Subcutaneous abdominal adipose tissue (tissue), 5 donors: ENCODE data around the gene DIP2B.
"Not testable (repeated sequence)": the region's sequence is repeated elsewhere in the genome, so short reads cannot be mapped to it uniquely, and the experiment has no call there.

Experiments used
- H3K27ac ChIP-seq: one replicate; pipeline ENCODE4 v1.7.0; 2013; ENCODE audit warnings: low read depth, mild to moderate bottlenecking, inconsistent platforms, low read length, moderate library complexity
- H3K27me3 ChIP-seq, 5 donors: one replicate each; pipeline ENCODE4 v1.7.0; 2013; ENCODE audit warnings: low read length in 5 of 5, inconsistent platforms in 1 of 5; ENCODE audit not compliant: control insufficient read depth in 5 of 5, insufficient read depth in 4 of 5
- H3K36me3 ChIP-seq, 5 donors: one replicate each; pipeline ENCODE4 v1.7.0; 2013; ENCODE audit warnings: low read length in 5 of 5; ENCODE audit not compliant: control insufficient read depth in 5 of 5, insufficient read depth in 5 of 5
- H3K4me1 ChIP-seq, 5 donors: one replicate each; pipeline ENCODE4 v1.7.0; 2013; ENCODE audit warnings: low read length in 5 of 5, mild to moderate bottlenecking in 3 of 5, moderate library complexity in 1 of 5; ENCODE audit not compliant: control insufficient read depth in 5 of 5, insufficient read depth in 5 of 5
- H3K4me3 ChIP-seq, 5 donors: one replicate each; pipeline ENCODE4 v1.7.0; 2013; ENCODE audit warnings: low read length in 5 of 5, low read depth in 1 of 5
- H3K9ac ChIP-seq, 5 donors: one replicate each; pipeline ENCODE4 v1.7.0; 2013; ENCODE audit warnings: low read length in 5 of 5, mild to moderate bottlenecking in 4 of 5, moderate library complexity in 3 of 5
- H3K9me3 ChIP-seq, 5 donors: one replicate each; pipeline ENCODE4 v1.7.0; 2013; ENCODE audit warnings: low read length in 5 of 5; ENCODE audit not compliant: control insufficient read depth in 5 of 5
- donor health status: healthy.
- donor health status: healthy.
- donor health status: healthy.
- donor health status: healthy.
- donor health status: healthy.

Gene DIP2B, protein sequence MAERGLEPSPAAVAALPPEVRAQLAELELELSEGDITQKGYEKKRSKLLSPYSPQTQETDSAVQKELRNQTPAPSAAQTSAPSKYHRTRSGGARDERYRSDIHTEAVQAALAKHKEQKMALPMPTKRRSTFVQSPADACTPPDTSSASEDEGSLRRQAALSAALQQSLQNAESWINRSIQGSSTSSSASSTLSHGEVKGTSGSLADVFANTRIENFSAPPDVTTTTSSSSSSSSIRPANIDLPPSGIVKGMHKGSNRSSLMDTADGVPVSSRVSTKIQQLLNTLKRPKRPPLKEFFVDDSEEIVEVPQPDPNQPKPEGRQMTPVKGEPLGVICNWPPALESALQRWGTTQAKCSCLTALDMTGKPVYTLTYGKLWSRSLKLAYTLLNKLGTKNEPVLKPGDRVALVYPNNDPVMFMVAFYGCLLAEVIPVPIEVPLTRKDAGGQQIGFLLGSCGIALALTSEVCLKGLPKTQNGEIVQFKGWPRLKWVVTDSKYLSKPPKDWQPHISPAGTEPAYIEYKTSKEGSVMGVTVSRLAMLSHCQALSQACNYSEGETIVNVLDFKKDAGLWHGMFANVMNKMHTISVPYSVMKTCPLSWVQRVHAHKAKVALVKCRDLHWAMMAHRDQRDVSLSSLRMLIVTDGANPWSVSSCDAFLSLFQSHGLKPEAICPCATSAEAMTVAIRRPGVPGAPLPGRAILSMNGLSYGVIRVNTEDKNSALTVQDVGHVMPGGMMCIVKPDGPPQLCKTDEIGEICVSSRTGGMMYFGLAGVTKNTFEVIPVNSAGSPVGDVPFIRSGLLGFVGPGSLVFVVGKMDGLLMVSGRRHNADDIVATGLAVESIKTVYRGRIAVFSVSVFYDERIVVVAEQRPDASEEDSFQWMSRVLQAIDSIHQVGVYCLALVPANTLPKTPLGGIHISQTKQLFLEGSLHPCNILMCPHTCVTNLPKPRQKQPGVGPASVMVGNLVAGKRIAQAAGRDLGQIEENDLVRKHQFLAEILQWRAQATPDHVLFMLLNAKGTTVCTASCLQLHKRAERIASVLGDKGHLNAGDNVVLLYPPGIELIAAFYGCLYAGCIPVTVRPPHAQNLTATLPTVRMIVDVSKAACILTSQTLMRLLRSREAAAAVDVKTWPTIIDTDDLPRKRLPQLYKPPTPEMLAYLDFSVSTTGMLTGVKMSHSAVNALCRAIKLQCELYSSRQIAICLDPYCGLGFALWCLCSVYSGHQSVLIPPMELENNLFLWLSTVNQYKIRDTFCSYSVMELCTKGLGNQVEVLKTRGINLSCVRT (N-terminal part only)

DNA sequence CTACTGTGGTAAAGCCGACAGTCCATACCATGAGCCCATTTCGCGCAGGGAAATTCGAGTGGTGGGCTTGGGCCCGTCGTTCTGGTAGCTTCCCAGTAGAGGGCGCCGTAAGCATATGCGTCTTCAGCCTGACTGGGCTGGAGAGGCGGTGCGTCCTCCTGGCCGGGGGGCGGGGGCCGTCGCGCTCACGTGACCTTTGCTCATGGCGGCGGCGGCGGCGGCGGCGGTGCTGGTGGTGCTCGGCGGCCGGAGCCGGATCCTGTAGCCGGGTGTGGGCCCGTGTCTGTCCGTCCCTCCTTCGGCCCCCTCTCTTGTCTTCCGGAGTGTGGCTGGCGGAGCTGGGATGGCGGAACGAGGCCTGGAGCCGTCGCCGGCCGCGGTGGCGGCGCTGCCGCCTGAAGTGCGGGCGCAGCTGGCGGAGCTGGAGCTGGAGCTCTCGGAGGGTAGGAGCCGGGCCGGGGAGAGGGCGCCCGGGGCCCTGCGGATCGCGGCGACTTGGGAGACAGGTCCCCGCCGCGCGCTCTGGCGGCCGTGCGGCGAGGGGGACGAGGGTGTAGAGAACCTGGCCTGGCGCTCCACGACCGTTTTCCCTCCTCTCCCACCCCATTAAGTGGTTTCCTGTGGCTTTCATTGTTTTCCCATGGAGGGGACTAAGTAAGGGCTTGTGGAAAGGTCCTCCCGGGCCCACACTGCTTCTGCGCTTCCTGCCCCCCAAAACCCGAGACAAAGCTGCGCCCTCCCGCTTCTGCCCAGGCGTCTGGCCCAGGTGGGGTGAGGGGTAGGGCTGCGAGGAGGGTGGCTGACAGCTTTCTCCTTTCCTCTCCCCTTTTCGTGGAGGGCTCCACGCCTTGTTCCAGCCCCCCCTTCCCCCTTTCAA is at the start of gene DIP2B:
DIP2B (plus strand) TSS at position 188 of the 877 bp plus-strand sequence; CDS start at position 344, 156 bp downstream.
- H3K27me3 ChIP-seq, result no peaks in the 10 kb centered on the region

DNA sequence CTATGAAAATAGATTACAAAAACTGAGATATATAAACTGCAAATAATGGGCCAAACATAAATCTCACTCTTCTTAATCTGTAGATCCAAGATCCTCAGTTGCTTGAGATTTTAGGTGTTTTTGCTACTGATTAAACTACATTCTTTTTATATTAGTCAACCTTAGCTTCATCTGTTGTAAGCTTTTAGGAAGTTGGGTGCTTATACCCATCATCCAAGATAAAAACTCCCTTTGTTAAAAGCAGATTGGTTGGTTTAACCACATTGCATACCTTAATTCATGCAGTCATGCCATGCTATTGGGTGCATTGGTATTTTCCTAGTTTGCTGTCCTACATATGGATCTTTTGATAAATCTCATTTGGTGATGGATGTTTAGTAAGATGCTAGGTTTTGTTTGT is 46.2 kb upstream of the DIP2B start:
- no peak overlapping the region for H3K27ac ChIP-seq
- H3K36me3 ChIP-seq, result peaks cover 27 to 52% (median 38%) of the 10 kb centered on the region in 5 donors
- H3K9me3 ChIP-seq, result no peaks in the 10 kb centered on the region
- H3K27me3 ChIP-seq, result no peaks in the 10 kb centered on the region
- H3K4me3 ChIP-seq, result no peak overlapping the region
- H3K4me1 ChIP-seq, result no peaks in the 10 kb centered on the region
- H3K9ac ChIP-seq, result no peak overlapping the region

More for the DNA sequence above, at the start of gene DIP2B:
- Histone ChIP-seq H3K27ac (peak within 1 kb of the TSS; percentile 96), H3K9ac (peak within 1 kb of the TSS; percentile 75 to 98 (median 95)), H3K4me3 (peak within 1 kb of the TSS; percentile 85 to 95 (median 88)), H3K4me1 (peaks cover 0 to 48% (median 34%) of the 10 kb centered on the region in 5 donors), H3K9me3 (no peaks in the 10 kb centered on the region), H3K36me3 (no peaks in the 10 kb centered on the region)

DNA sequence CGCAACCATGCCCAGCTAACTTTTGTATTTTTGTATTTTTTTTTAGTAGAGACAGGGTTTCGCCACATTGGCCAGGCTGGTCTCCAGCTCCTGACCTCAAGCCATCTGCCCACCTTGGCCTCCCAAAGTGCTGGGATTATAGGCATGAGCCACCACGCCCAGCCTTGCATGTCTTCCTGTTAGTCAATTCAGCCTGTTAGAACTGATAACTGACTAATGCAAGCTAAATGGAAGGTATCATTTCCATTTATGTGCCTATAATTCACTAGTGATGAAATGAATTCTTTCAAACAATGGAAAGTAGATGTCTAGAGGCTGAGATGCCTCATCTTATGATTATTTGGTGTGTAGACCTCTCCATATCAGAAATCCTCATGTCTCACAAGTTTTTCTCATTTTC is 37.3 kb upstream of the DIP2B start:
- H3K36me3 ChIP-seq, result peaks cover 24 to 78% (median 50%) of the 10 kb centered on the region in 5 donors
- H3K27me3 ChIP-seq, result no peaks in the 10 kb centered on the region
- H3K27ac ChIP-seq, result no peak overlapping the region

DNA sequence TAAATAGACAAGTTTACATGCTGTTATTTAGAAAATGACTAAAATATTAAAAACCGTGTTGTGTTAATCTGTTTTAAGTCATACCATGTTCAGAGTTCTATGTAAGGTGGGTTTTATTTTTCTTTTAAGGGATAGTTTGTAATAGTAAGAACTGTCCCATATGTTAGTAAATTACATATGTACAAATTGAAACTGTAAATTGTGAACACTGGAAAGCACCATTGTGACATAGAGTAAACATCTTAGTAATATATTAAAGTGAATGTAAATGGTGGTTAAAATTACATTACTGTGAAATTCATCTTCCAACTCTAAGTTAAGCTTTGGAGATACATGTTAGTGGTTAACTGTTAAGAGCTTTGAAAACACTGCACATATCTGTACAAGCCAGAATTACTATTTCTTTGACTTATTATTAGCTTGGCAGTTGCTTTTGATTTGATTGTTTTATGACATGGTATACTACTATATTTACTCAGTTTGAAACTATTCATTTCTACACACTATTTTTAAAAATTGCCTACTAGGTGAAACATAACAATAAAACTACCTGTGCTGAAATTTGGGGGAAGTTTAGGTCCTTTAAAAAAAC is 27.4 kb upstream of the DIP2B start:
- Histone ChIP-seq H3K4me3 (no peak overlapping the region), H3K4me1 (no peaks in the 10 kb centered on the region), H3K27me3 (no peaks in the 10 kb centered on the region), H3K36me3 (peaks cover 24 to 46% (median 34%) of the 10 kb centered on the region in 5 donors), H3K9ac (no peak overlapping the region), H3K9me3 (no peaks in the 10 kb centered on the region), H3K27ac (no peak overlapping the region)

More for the DNA sequence above, 37.3 kb upstream of the DIP2B start:
- H3K9ac ChIP-seq, result no peak overlapping the region
- no peak overlapping the region for H3K4me3 ChIP-seq
- H3K9me3 ChIP-seq, result no peaks in the 10 kb centered on the region
- no peaks in the 10 kb centered on the region for H3K4me1 ChIP-seq

DNA sequence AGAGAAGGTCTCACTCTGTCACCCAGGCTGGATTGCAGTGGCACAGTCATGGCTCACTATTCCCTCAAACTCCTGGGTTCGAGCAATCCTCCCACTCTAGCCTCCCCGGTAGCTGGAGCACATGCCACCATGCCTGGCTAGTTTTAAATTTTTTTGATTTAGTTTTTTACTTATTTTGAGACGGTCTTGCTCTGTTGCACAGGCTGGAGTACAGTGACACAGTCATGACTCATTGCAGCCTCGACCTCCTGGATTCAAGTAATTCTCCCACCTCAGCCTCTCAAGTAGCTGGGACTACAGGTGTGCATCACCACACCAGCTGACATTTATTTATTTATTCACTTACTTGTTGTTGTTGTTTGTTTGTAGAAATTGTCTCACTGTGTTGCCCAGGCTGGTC is 22.2 kb upstream of the DIP2B start:
- no peaks in the 10 kb centered on the region for H3K27me3 ChIP-seq
- H3K4me1 ChIP-seq, result no peaks in the 10 kb centered on the region
- H3K36me3 ChIP-seq, result peaks cover 0 to 6% (median 0%) of the 10 kb centered on the region in 5 donors
- no peaks in the 10 kb centered on the region for H3K9me3 ChIP-seq
- H3K9ac ChIP-seq, result no peak overlapping the region
- H3K4me3 ChIP-seq, result no peak overlapping the region
- no peak overlapping the region for H3K27ac ChIP-seq

DNA sequence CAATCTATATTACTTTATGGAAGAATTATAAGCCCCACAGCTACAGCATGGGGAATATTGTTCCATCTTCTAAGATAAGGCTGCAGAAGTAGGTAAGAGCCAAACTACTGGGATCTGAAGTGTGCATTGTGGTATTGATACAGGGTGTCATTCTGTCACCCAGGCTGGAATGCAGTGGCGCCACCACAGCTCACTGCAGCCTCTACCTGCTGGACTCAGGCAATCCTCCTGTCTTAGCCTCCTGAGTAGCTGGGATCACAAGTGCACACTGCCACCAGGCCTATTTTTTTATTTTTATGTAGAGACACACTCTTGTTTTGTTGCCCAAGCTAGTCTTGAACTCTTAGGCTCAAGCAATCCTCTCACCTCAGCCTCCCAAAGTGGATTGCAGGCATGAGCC is 21.3 kb upstream of the DIP2B start:
- no peaks in the 10 kb centered on the region for H3K9me3 ChIP-seq
- no peaks in the 10 kb centered on the region for H3K27me3 ChIP-seq

DNA sequence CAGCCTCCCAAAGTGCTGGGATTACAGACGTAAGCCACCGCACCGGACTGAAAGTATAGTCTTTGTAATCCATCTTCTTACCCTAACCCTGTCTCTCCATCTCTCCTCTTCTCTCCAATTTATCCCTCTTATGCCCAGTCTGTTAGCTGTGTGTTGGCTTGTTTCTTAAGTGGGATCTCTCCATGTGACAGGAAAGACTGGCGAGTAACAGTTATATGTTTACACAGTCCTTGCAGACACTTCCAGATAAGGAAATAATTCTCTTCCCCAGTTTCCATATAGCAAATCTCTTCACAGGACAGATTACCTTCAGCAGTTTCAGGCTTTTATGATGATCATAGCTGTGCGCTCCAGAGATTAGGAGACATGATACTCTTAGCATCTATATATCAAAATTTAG is 16.0 kb upstream of the DIP2B start:
- no peaks in the 10 kb centered on the region for H3K4me1 ChIP-seq
- peaks cover 0 to 2% (median 0%) of the 10 kb centered on the region in 5 donors for H3K9me3 ChIP-seq
- H3K36me3 ChIP-seq, result no peaks in the 10 kb centered on the region
- no peak overlapping the region for H3K4me3 ChIP-seq
- H3K27me3 ChIP-seq, result no peaks in the 10 kb centered on the region
- no peak overlapping the region for H3K9ac ChIP-seq
- H3K27ac ChIP-seq, result no peak overlapping the region

More for the DNA sequence above, 21.3 kb upstream of the DIP2B start:
- Histone ChIP-seq H3K27ac (no peak overlapping the region), H3K4me3 (no peak overlapping the region), H3K36me3 (peaks cover 0 to 5% (median 0%) of the 10 kb centered on the region in 5 donors), H3K9ac (no peak overlapping the region), H3K4me1 (no peaks in the 10 kb centered on the region)

DNA sequence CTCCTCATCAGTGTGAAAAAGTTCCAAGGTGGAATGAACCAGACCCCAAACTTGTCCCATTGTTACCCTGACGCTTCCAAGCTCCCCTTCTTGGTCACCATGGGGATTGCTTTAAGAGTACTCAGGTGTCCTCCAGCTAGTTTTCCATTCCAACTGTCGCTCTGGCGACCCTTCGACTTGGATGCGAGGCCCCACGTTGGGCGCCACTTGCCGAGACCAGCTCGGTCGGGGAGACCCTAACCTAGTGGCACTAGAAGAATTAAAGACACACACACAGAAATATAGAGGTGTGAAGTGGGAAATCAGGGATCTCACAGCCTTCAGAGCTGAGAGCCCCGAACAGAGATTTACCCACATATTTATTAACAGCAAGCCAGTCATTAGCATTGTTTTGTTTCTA is 6.7 kb upstream of the DIP2B start:
- H3K27me3 ChIP-seq, H3K27ac ChIP-seq, H3K4me1 ChIP-seq, H3K36me3 ChIP-seq, H3K4me3 ChIP-seq, H3K9ac ChIP-seq: not testable (repeated sequence)
- H3K9me3 ChIP-seq, result peaks cover 3 to 25% (median 17%) of the 10 kb centered on the region in 5 donors
